Left renal cortex interstitium (tissue), 4 donors: ENCODE measurements around the gene THRSP. TPM values are rescaled to one million over a fixed set of nuclear protein-coding genes. Genes with fewer than 3 reads are reported as not detected.
"Not testable (repeated sequence)": the region's sequence is repeated elsewhere in the genome, so short reads cannot be mapped to it uniquely, and the experiment has no call there.

Experiments
- DNase-seq, 4 donors: peaks; one replicate each; pipeline ENCODE4 v3.0.0-alpha.2; 2013; ENCODE audit warnings: low read depth in 4 of 4, low spot score in 2 of 4, missing footprints in 1 of 4
- polyA plus RNA-seq, 4 donors: library from polyadenylated mRNA; unstranded; fragments of 120-200 nt; gene quantifications; one replicate each; pipeline ENCODE4 v1.2.1, GENCODE V29; 2013; ENCODE audit not compliant: insufficient read length in 4 of 4

Gene THRSP, protein sequence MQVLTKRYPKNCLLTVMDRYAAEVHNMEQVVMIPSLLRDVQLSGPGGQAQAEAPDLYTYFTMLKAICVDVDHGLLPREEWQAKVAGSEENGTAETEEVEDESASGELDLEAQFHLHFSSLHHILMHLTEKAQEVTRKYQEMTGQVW
- polyA plus RNA-seq, result under 1 TPM in 3 of 4 donors, not detected in 1; 0.34 to 0.46 (median 0.43) TPM

DNA sequence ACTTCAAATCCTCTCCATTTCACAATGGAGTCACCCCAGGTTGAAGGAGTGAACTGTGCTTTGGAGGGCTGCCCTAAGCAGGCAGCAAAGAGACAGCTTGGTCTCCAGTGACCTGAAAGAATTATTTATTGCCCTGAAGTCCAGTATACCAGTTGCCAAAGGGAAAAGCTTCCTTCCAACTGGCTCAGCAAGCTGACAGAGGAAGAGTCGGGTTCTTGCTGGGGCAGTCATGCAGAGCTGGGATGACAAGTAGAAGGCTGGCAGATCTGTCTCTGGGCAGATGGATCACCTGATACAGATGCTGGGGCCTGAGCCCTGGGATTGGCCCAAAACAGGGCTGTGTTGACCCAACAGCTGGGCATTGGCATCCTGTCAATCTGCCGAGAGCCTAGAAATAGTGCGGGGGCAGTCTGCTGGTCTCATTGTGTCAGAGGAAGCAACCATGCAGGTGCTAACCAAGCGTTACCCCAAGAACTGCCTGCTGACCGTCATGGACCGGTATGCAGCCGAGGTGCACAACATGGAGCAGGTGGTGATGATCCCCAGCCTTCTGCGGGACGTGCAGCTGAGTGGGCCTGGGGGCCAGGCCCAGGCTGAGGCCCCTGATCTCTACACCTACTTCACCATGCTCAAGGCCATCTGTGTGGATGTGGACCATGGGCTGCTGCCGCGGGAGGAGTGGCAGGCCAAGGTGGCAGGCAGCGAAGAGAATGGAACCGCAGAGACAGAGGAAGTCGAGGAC is at the start of gene THRSP:
Gene THRSP, plus strand, starts transcription at position 422 of the 742 bp plus-strand sequence. Its CDS starts 21 bp downstream, at position 443.
- DNase-seq, result no peak

DNA sequence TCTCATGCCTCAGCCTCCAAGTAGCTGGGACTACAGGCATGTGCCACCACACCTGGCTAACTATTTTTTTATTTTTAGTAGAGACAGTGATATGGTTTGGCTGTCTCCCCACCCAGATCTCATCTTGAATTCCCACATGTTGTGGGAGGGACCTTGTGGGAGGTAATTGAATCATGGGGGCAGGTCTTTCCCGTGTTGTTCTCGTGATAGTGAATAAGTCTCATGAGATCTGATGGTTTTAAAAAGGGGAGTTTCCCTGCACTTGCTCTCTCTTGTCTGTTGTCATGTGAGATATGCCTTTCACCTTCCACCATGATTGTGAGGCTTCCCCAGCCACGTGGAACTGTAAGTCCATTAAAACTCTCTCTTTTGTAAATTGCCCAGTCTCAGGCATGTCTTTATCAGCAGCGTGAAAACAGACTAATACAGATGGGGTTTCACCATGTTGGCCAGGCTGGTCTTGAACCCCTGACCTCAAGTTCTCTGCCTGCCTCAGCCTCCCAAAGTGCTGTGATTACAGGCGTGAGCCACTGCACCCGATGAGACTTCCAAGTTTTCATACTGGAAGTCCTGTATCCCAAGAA is 48.6 kb upstream of the THRSP start:
- not testable (repeated sequence) for DNase-seq

DNA sequence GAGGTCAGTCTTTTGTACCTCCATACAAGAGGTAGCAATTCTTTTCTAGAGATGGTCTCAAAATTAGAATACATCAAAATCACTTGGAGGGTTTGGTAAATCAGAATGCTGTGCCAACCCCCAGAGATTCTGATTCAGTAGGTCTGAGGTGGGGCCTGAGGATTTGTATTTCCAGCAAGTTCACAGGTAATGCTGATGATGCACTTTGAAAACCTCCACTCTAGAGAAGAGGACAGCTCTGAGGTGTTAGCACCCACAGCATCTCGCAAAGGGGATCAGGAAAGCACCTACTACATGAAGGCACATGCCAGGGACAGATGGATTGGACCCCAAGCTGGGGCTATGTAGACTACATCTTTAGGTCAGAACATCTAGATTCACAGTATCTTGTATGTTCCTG is 47.8 kb upstream of the THRSP start:
- no peak for DNase-seq

DNA sequence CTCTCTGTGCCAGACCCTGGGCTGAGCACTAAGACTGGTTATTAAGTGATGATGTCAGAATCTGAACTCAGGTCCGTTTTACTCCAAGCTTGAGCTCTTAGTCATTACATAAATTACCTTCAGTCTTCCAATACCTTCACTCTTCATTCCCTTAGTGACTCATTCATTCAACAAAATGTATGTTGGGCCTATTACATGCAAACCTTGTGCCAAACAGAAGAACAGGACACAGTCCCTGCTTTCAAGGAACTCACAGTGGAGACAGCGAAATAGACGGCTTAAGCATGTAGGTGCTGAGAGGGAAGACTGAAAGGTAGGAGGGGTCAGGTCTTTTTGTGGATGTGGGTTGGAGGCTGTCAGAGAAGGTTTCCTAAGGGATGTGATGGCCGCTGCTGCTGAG is 43.9 kb upstream of the THRSP start:
- DNase-seq, result no peak

DNA sequence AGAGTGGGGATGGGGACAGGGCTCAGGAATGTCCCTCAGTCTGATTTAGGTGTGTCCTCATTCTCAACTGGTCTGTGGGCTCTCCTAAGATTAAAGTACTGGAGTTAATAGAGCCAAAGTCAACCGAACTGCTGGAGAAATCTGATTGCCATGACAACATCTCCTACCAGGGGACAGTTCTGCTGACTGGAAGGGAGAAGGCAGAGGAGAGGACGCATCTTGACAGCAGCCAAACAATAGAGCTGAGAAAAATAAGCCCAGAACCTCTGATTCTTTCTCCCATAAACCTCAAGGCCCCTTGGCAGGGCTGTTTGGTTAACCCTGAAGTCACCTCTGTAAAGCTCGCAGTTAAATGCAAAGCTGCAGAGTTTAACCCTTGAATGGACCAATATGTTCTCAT is 43.4 kb upstream of the THRSP start:
- DNase-seq, result peak in 1 of 4 donors; percentile 19

DNA sequence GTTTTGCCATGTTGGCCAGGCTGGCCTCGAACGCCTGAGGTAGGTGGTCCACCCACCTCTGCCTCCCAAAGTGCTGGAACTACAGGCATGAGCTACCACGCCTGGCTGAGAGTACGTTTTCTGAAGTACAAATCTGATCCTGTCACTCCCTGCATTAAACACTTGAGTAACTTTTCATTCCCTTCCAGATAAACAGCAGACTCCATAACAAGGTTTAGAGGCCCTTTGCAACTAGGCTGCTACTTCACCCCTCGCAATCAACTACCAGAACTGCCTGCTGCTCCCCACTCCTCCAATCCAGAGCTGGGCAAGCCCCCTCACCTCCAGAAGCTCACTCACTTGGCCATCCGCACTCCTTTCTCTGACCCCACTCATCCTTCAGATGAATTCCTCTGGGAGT is 42.0 kb upstream of the THRSP start:
- DNase-seq, result no peak

DNA sequence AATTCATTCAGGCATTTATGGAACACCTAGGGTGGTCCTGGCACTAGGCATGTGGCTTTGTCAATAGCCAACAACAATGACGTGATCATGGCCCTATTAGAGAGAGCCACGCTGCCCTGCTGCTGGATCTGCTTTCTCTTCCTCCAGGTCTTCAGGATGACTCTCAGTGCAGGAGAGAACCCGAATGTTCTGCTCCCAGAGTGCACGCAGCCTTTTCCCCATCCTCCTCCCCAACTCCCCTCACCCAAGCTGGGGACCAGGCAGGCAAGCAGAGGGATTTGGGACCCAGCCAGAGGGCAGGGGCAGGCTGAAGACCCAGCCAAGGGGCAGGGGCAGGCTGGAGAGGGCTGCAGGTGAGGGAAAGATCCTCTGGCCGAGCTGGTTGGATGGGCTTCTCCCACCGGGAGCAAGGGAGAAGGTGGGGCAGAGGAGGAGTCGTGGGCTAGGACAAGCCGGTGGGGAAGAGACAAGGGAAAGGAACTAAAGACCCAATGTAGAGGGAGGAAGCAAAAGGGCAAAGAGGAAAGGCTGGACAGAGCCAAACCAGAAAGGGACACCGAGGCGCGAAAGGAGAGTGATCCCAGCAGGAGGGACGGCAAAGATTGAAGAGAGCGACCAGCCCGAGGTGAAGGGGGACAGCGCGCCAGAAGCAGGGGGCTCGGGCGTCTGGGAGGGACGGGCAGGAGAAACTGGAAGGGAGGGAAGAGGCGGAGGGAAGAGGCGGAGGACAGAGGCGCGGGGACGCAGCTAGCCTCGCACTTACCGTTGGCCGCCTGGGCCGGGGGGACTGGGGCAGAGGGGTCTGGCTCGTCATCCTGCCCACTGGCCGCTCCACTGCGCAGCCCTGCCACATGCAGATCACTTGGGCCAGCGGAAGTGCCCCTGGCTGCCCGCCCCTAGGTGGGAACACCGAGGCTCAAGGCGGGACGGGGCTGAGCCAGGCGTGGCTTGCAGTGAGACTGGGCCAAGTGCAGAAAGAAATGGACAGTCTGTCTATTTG is 41.0 kb upstream of the THRSP start, which contains the start of gene KCTD14:
Gene KCTD14, minus strand, starts transcription at position 880 of the 1,000 bp plus-strand sequence. Its CDS starts 27 bp downstream, at position 853.
- no peak for DNase-seq

DNA sequence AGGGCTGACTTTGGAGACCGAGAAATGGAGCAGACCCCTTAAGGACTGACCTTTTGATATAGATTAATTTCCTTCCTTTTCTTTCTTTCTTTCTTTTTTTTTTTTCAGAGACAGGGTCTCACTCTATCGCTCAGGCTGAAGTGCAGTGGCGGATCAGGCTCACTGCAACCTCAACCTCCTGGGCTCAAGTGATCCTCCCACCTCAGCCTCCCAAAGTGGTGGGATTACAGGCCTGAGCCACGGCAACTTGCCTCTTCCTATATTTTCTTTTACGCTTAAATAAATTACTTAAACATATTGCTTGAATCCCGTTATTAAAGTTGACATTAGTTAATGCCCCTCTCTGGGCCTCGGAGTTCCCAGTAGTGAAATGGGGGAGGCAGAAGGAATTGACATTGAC is 40.2 kb upstream of the THRSP start:
- no peak for DNase-seq

DNA sequence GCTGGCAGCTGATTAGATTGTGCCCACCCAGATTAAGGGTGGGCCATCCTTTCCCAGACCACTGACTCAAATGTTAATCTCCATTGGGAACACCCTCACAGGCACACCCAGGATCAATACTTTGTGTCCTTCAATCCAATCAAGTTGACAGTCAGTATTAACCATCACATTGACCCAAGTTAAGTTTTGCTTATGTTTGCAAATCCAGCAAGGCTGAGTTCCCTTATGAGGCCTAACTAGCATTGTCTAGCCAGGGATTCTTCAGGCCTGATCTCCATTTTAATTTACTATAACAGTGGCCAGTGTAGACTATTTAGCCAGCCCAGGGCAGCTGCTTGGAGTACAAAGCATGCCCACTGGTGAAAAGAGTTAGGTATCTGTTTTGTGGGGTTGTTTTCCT is 38.3 kb upstream of the THRSP start:
- no peak for DNase-seq

DNA sequence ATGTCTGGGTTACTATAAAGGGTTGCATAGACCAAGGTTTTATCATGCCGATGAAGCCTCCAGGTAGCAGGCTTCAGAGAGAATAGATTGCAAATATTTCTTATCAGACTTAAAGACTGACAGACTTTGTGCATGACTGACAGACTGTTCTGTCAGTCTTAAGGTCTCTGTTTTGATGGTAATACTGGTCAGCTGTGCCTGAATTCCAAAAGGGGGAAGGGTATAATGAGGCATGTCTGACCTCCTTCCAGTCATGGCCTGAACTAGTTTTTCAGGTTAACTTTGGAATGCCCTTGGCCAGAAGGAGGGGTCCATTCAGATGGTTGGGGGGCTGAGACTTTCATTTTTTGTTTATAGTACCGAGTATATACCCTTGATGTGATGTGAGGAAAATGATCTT is 35.9 kb upstream of the THRSP start:
- DNase-seq, result no peak

DNA sequence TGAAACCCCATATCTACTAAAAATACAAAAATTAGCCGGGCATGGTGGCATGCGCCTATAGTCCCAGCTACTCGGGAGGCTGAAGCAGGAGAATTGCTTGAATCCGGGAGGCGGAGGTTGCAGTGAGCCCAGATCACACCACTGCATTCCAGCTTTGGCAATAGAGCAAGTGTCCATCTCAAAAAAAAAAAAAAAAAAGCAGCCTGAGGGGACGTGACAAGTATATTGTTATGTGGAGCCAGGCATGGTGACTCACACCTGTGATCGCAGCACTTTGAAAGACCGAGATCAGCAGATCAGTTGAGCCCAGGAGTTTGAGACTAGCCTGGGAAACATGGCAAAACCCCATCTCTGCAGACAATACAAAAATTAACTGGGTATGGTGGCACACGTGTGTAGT is 35.2 kb upstream of the THRSP start:
- not testable (repeated sequence) for DNase-seq

DNA sequence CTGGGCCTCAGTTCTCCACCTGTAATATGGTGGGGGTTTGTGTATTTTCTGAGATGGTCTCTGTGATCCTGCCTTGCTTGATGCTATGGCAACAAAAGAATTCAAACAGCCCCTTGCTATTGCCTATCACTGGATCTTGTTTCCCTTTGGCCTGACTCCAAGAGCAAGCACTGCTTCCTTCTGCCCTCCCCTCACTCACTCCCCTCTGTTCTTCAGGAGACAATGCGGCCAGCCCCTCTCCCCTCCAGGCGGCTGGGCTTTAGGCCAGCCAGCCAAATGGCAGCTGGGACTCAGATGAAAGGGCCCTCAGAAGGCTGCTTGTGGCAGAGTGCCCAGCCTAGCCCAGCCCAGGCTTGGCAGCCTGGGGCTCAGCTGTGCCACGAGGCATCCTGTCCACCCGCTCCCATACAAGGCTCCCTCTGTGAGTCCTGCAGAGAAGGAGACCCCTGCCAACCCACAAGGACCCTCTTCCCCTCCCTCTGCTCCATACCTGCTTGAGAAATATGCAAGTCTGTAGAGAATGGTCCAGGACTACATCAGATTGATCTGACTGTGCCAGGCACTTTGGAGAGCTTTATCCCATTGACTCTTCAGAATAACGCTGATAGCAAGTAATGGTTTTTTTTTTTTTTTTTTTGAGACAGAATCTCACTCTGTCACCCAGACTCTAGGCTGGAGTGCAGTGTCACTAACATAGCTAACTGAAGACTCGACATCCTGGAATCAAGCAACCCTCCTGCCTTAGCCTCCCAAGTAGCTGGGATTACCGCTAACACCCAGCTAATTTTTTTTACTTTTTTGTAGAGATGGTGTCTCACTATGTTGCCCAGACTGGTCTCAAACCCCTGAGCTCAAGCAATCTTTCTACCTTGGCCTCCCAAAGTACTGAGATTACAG is 33.0 kb upstream of the THRSP start:
- DNase-seq, result peak in 3 of 4 donors; percentile 53 to 73 (median 66)

DNA sequence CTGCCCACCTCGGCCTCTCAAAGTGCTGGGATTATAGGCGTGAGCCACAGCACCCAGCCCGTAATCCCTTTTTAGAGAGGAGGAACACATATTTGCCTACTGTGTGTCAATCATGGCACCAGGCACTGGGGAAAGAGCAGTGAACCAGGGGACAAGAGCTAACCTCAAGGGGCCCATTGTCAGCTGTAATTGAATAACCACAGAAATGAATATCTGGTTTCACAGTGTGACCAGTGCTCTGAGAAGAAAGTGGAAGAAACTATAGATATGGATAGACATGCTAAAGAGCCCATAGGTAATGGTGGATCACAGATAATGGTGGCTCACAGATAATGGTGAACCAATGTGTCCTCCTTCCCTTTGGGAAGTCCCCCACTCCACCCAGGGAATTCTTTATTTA is 32.0 kb upstream of the THRSP start:
- no peak for DNase-seq

DNA sequence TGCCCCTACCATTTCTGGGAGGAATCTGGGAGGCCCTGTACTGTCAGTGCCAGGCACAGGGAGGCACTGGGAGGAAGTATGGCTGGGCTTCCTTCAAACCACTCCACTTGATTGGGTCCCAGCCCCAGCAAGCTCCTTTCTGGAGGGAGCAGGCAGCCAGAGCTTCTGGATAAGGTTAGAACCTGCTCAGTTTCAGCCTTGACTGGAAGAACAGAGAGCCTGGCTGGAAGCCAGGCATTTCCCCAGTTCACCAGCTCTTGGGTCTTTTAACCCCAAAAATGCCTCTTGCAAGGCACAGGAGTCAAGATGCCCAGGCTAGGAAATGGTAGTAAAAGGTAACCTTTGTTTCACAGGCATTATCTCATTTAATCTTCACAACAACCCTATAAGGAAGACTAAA is 31.6 kb upstream of the THRSP start:
- no peak for DNase-seq

DNA sequence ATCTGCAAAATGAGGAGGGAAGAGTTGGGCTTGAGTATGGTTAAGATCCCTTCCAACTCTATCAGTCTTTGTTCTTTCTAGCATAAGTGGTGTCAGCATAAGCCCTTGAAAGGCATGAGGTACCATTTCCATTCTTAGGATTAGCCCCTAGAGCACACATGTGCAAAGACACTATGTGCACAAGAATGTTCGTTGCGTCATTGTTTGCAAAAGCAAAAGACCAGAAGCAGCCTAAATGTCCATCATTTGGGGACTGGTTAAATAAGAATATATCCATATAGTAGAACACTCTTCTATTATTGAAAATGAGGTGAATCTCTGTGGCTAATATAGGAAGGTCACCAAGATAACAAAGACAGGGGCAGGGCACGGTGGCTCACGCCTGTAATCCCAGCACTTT is 30.6 kb upstream of the THRSP start:
- no peak for DNase-seq

DNA sequence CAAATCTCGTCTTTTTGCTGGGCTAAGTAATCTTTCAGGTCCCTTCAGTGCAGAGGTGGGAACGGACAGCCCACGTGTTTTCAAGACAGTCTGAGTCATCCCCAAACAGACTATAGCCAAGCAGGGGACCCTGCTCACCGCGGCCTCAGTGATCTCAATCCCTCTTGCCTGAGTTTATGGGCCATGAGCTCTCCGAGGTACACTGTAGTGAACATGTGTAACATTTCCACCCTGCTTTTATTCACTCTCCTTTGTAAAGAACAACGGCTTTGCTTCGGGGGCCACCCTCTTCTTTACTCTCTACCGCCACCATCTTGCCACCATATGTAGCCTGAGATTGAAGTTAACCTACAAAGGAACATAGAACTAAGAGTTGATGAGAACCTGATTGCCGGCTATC is 29.0 kb upstream of the THRSP start:
- no peak for DNase-seq

DNA sequence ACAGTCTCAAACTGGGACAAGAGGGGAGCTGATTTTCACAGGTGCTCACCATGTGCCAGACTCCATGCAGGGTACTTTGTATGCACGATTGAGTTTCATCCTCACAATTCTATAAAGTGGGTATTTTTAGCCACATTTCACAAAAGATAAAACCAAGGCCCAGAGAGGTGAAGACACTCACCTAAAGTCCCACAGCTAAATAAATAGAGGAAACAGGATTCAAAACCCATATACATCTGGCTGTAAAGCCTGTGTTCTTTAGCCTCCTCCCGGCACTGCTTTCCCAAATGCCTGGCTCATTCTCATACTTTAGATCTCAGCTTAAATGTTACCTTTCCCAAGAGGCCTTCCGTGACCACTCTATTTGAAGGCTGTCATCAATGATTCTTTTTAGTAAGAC is 27.3 kb upstream of the THRSP start:
- DNase-seq, result no peak

DNA sequence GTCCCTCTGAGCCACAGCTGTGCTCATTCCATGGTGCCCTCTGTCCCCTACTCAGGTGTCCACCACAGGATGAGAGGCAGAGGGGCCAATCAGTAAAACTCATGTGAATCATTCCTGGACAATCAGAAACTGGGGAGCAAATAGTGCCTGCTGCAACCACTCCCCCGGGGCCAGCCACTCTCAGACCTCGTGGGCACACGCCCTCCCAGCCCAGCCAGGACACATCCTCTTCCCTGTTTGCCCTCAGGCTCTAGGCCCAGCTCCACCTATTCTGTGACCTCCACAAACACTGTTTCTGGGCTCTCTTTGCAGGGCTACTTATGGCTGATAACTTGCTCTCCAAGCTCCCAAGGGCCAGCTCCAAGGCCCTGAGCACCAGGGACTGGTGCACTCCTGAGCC is 26.6 kb upstream of the THRSP start:
- no peak for DNase-seq

DNA sequence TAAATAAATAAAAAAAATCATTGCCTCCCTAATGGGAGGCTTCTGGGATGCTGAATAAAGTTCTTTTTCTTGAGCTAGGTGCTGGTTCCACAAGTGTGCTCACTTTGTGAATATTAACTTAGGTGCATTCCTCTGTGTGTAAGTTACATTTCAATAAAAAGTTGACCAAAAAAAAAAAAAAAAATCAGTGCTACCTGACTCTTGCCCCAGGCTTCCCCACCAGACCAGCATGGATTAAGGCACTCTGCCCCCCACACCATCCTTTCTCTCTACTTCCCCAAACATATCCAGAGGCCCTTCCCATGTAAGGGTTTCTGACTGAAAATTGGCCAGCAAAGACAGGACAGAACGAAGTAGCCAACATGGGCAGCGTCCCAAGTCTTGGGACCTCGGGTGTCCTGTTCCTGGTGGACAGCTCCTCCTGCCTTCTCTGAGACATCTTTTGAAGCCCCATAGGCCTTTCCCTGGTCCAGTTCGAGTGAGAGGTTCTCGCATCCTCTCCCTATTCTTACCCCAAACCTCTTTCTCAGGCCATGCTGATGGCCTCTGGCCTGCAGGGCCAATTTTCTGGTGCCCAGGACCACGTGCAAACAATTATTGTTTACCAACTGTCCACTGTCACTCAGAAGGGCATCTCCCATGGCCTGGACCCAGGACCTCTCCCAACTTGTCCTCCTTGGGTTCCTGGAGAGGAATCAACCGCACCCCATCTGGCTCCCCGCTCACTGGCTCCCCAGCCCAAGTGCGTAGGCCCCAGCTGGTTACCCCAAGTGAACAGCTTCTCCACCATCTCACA is 25.6 kb upstream of the THRSP start:
- DNase-seq, result no peak
